RWPE2 (cell line): ENCODE data around the gene CCDC167.

Experiments
- ATAC-seq: fragments of 200-7000 bp; cut with Tn5 transposase; 3 replicates; pipeline ENCODE4 v1.9.1; 2021; ENCODE audit warnings: low read depth
- DNase-seq: peaks from one replicate; pipeline ENCODE4 v3.0.0-alpha.2; 2020; ENCODE audit warnings: low spot score
- H3K27ac ChIP-seq: fragments of 450-650 bp; 2 replicates; pipeline ENCODE4 v1.5.1; 2017; ENCODE audit warnings: mild to moderate bottlenecking; ENCODE audit not compliant: poor library complexity, severe bottlenecking
- H3K27me3 ChIP-seq: fragments of 250-450 bp; sonication (Bioruptor Pico); 2 replicates; pipeline ENCODE4 v1.5.1; 2021; ENCODE audit warnings: mild to moderate bottlenecking, moderate library complexity; ENCODE audit not compliant: insufficient read depth, poor library complexity, severe bottlenecking
- H3K36me3 ChIP-seq: fragments of 250-450 bp; sonication (Bioruptor Pico); 2 replicates; pipeline ENCODE4 v1.5.1; 2020; ENCODE audit warnings: low read depth, mild to moderate bottlenecking, moderate library complexity
- H3K4me1 ChIP-seq: fragments of 250-450 bp; sonication (Bioruptor Pico); 2 replicates; pipeline ENCODE4 v1.5.1; 2021; ENCODE audit warnings: mild to moderate bottlenecking, moderate library complexity; ENCODE audit not compliant: insufficient read depth, poor library complexity, severe bottlenecking
- H3K4me3 ChIP-seq: fragments of 250-450 bp; sonication (Bioruptor Pico); 2 replicates; pipeline ENCODE4 v1.5.1; 2021; ENCODE audit warnings: mild to moderate bottlenecking, moderate library complexity; ENCODE audit not compliant: severe bottlenecking
- H3K9me3 ChIP-seq: fragments of 250-450 bp; sonication (Bioruptor Pico); 2 replicates; pipeline ENCODE4 v1.5.1; 2021; ENCODE audit warnings: mild to moderate bottlenecking, moderate library complexity; ENCODE audit not compliant: severe bottlenecking
- CTCF ChIP-seq: fragments of 450-650 bp; IDR thresholded peaks from one replicate; pipeline ENCODE4 v1.5.1; 2017; ENCODE audit warnings: mild to moderate bottlenecking, moderate library complexity; ENCODE audit not compliant: poor library complexity, severe bottlenecking

CCDC167 gene

GRCh38 chr6:37524025-37524969, 24.6 kb upstream of the CCDC167 start:
- DNase-seq (no peak), ATAC-seq (peak; percentile 57)
- Histone ChIP-seq H3K9me3 (no peaks in the 10 kb centered on the region), H3K27ac (peak overlapping the region; percentile 21), H3K4me3 (no peak overlapping the region), H3K27me3 (no peaks in the 10 kb centered on the region), H3K36me3 (no peaks in the 10 kb centered on the region), H3K4me1 (peaks cover 4% of the 10 kb centered on the region)
- TF ChIP-seq CTCF: no peak

GRCh38 chr6:37523412-37523811, 23.7 kb upstream of the CCDC167 start:
- Histone ChIP-seq H3K36me3 (no peaks in the 10 kb centered on the region), H3K27ac (peak overlapping the region; percentile 21), H3K4me3 (no peak overlapping the region), H3K27me3 (no peaks in the 10 kb centered on the region), H3K4me1 (peaks cover 4% of the 10 kb centered on the region), H3K9me3 (no peaks in the 10 kb centered on the region)
- TF ChIP-seq CTCF: no peak
- DNase-seq (no peak), ATAC-seq (no peak)

- no peak for TF ChIP-seq CTCF
- no peaks in the 10 kb centered on the region for H3K36me3 ChIP-seq
- no peaks in the 10 kb centered on the region for H3K9me3 ChIP-seq
- no peak for ATAC-seq
- H3K4me3 ChIP-seq: no peak overlapping the region
- H3K4me1 ChIP-seq: peaks cover 4% of the 10 kb centered on the region
- H3K27ac ChIP-seq: no peak overlapping the region
- no peak for DNase-seq
- H3K27me3 ChIP-seq: no peaks in the 10 kb centered on the region
Measured at GRCh38 chr6:37522836-37523235, 23.1 kb upstream of the CCDC167 start.

- Histone ChIP-seq H3K9me3 (no peaks in the 10 kb centered on the region), H3K27me3 (no peaks in the 10 kb centered on the region), H3K4me3 (no peak overlapping the region), H3K4me1 (peaks cover 4% of the 10 kb centered on the region), H3K36me3 (no peaks in the 10 kb centered on the region), H3K27ac (no peak overlapping the region)
- TF ChIP-seq CTCF: no peak
- DNase-seq (no peak), ATAC-seq (no peak)
Measured at GRCh38 chr6:37521674-37522073, 22.0 kb upstream of the CCDC167 start.

GRCh38 chr6:37520926-37521325, 21.2 kb upstream of the CCDC167 start:
- DNase-seq (no peak), ATAC-seq (no peak)
- TF ChIP-seq CTCF: no peak
- Histone ChIP-seq H3K4me3 (no peak overlapping the region), H3K4me1 (peaks cover 4% of the 10 kb centered on the region), H3K27ac (no peak overlapping the region), H3K36me3 (no peaks in the 10 kb centered on the region), H3K9me3 (no peaks in the 10 kb centered on the region), H3K27me3 (no peaks in the 10 kb centered on the region)
